NT2/D1 (cell line): ENCODE results near the gene SIGLEC1.

Experiments used
- SUZ12 ChIP-seq: IDR thresholded peaks from 2 replicates; pipeline ENCODE4 v1.6.1; 2011; ENCODE audit not compliant: insufficient read length, insufficient read depth; ENCODE audit errors: extremely low read depth
- YY1 ChIP-seq: IDR thresholded peaks from 2 replicates; pipeline ENCODE4 v1.6.1; 2011; ENCODE audit not compliant: insufficient read length, insufficient read depth
- ZNF274 ChIP-seq: IDR thresholded peaks from 2 replicates; pipeline ENCODE4 v1.6.1; 2011; ENCODE audit warnings: mild to moderate bottlenecking, low read depth, low read length

GRCh38 chr20:3729811-3730540, 17.6 kb upstream of the SIGLEC1 start:
- TF ChIP-seq ZNF274 (no peak), YY1 (no peak), SUZ12 (no peak)
